PC-9 (cell line): ENCODE data around the gene VTN. TPM values are rescaled to one million over a fixed set of nuclear protein-coding genes. Genes with fewer than 3 reads are reported as not detected.

ENCODE experiments used
- BruUV-seq: library from RNA; stranded (reverse); fragments of 400-500 nt; replicated peaks from 2 replicates; lab custom pipeline; 2021; lab: Mats Ljungman, UMichigan
- CTCF ChIA-PET: fragments of 300-600 bp; sonication (Branson Sonifier 250); formaldehyde crosslinking; loops from one replicate; lab custom pipeline; 2022; ENCODE audit warnings: antibody characterized with exemption; lab: Charles Lee
- POLR2A ChIA-PET: fragments of 300-600 bp; sonication (Branson Sonifier 250); formaldehyde crosslinking; loops from one replicate; lab custom pipeline; 2022; ENCODE audit warnings: antibody characterized with exemption; ENCODE audit not compliant: unreplicated experiment; lab: Charles Lee
- DNase-seq, 2 experiments: peaks; one replicate each; pipeline versions ENCODE4 v3.0.0 to v3.0.0-alpha.2; 2015 to 2022; ENCODE audit warnings: mixed read lengths in 1 of 2
- H2AFZ ChIP-seq: fragments of 200-600 bp; sonication (generic); 2 replicates; pipeline ENCODE4 v1.8.1; 2017; ENCODE audit warnings: antibody characterized with exemption
- H3F3A ChIP-seq: fragments of 200-600 bp; sonication (generic); 2 replicates; pipeline ENCODE4 v1.8.1; 2017; ENCODE audit warnings: antibody characterized with exemption, mild to moderate bottlenecking, low read depth; ENCODE audit not compliant: insufficient read depth
- H3K27ac ChIP-seq: fragments of 200-600 bp; sonication (generic); 2 replicates; pipeline ENCODE4 v1.6.1; 2016; ENCODE audit warnings: mixed run types
- H3K27me3 ChIP-seq: fragments of 200-600 bp; sonication (generic); 2 replicates; pipeline ENCODE4 v1.6.1; 2016; ENCODE audit warnings: low read depth, mixed run types; ENCODE audit not compliant: insufficient read depth
- H3K36me3 ChIP-seq: fragments of 200-600 bp; sonication (generic); 2 replicates; pipeline ENCODE4 v1.6.1; 2016; ENCODE audit warnings: low read depth, mixed run types
- H3K4me1 ChIP-seq: fragments of 200-600 bp; sonication (generic); replicated peaks from 2 replicates; pipeline ENCODE4 v1.6.1; 2016; ENCODE audit warnings: mixed run types; ENCODE audit not compliant: insufficient read depth
- H3K4me2 ChIP-seq: fragments of 200-600 bp; sonication (generic); 2 replicates; pipeline ENCODE4 v1.6.1; 2017; ENCODE audit warnings: mixed run types
- H3K4me3 ChIP-seq: fragments of 200-600 bp; sonication (generic); 2 replicates; pipeline ENCODE4 v1.6.1; 2016; ENCODE audit warnings: mixed run types
- H3K79me2 ChIP-seq: fragments of 200-600 bp; sonication (generic); 2 replicates; pipeline ENCODE4 v1.6.1; 2017; ENCODE audit warnings: low read depth, mixed run types
- H3K9me2 ChIP-seq: fragments of 200-600 bp; sonication (generic); 2 replicates; pipeline ENCODE4 v1.8.1; 2017; ENCODE audit warnings: mild to moderate bottlenecking; ENCODE audit not compliant: insufficient read depth
- H3K9me3 ChIP-seq: fragments of 200-600 bp; sonication (generic); 2 replicates; pipeline ENCODE4 v1.8.1; 2016; ENCODE audit warnings: low read depth; ENCODE audit not compliant: insufficient read depth
- H4K20me1 ChIP-seq: fragments of 200-600 bp; sonication (generic); 2 replicates; pipeline ENCODE4 v1.8.1; 2017; ENCODE audit not compliant: insufficient read depth
- EZH2 ChIP-seq: fragments of 200-600 bp; sonication (generic); IDR thresholded peaks from 2 replicates; pipeline ENCODE4 v1.8.0; 2017; ENCODE audit warnings: antibody characterized with exemption, low read depth
- intact Hi-C: fragments of 100-400 bp; cut with micrococcal nuclease; formaldehyde crosslinking; loops from one replicate; pipeline ENCODE4 v1.10.0; 2022; ENCODE audit not compliant: unreplicated experiment
- total RNA-seq: library from RNA; stranded (reverse); gene quantifications from 2 replicates; pipeline ENCODE4 v1.2.3, GENCODE V29; 2021
- TF ChIP-seq, protein P1 (sequence below): fragments of 200-600 bp; sonication (generic); conservative IDR thresholded peaks from 2 replicates; pipeline ENCODE4 v1.6.1; 2017; ENCODE audit warnings: mixed run types, antibody characterized with exemption, mild to moderate bottlenecking, moderate library complexity

VTN gene
- total RNA-seq, 1 experiment from 2014 or later, result not detected

GRCh38 chr17:28407130-28407973 lies 37.2 kb upstream of the VTN start:
- Histone ChIP-seq H3K27me3 (no peaks in the 10 kb centered on the region), H3K9me2 (no peaks in the 10 kb centered on the region), H3F3A (peaks cover 6% of the 10 kb centered on the region; the same call in 1 of the 2 replicates), H2AFZ (no peak overlapping the region), H3K27ac (no peak overlapping the region), H3K79me2 (peaks cover 10% of the 10 kb centered on the region; the same call in 1 of the 2 replicates), H3K4me3 (no peak overlapping the region), H3K36me3 (0 out of 2 replicates have a peak, but pooled peaks cover 8% of the 10 kb centered on the region), H3K9me3 (no peaks in the 10 kb centered on the region), H3K4me1 (peaks cover 11% of the 10 kb centered on the region), H3K4me2 (no peak overlapping the region), H4K20me1 (no peaks in the 10 kb centered on the region)
- intact Hi-C loops, result loop anchor here (5.0 kb wide), 1 partner anchor 70 kb away; the partner anchor contains the start of genes IFT20 and TNFAIP1
- no TSS peak for BruUV-seq
- no peak for TF ChIP-seq EZH2
- TF ChIP-seq, protein P1, sequence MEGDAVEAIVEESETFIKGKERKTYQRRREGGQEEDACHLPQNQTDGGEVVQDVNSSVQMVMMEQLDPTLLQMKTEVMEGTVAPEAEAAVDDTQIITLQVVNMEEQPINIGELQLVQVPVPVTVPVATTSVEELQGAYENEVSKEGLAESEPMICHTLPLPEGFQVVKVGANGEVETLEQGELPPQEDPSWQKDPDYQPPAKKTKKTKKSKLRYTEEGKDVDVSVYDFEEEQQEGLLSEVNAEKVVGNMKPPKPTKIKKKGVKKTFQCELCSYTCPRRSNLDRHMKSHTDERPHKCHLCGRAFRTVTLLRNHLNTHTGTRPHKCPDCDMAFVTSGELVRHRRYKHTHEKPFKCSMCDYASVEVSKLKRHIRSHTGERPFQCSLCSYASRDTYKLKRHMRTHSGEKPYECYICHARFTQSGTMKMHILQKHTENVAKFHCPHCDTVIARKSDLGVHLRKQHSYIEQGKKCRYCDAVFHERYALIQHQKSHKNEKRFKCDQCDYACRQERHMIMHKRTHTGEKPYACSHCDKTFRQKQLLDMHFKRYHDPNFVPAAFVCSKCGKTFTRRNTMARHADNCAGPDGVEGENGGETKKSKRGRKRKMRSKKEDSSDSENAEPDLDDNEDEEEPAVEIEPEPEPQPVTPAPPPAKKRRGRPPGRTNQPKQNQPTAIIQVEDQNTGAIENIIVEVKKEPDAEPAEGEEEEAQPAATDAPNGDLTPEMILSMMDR, result no peak; the same call in 1 of the 2 replicates
- ChIA-PET POLR2A (no interaction called here), CTCF (interaction anchor here (1.1 kb wide), 1 partner anchor 9 kb away, joined by 3 read pairs; no protein-coding TSS in a partner anchor)
- peak in 1 of 2 experiments; percentile 19 for DNase-seq

DNA sequence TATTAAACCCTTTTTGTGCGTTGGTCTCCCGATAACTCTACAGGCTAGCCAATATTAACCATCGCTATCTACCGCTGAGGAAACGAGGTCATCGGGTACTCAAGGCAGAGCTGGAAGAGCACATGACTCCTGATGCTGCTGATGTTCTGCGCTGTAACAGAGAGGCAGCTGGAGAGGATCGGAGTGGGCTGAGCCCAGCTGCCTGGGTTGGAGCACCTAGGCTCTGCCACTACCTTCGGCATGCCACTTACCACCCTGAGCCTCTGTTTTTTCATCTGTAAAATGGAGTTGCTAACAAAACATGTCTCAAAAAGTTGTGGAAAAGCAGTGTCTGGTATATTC lies 36.3 kb upstream of the VTN start:
- intact Hi-C loops, result loop anchor here (5.0 kb wide), 1 partner anchor 69 kb away; the partner anchor contains the start of genes IFT20 and TNFAIP1
- no peak overlapping the region for H3K27ac ChIP-seq

More for the DNA sequence above, 36.3 kb upstream of the VTN start:
- H3K4me3 ChIP-seq, result peak overlapping the region; percentile 99
- TF ChIP-seq, protein P1, result no peak
- no peak for TF ChIP-seq EZH2
- ChIA-PET CTCF (interaction anchor here (1.1 kb wide), 1 partner anchor 10 kb away, joined by 3 read pairs; no protein-coding TSS in a partner anchor), POLR2A (no interaction called here)
- no peak for DNase-seq
- peak overlapping the region; percentile 95 for H3K4me2 ChIP-seq
- H3K27me3 ChIP-seq, result no peaks in the 10 kb centered on the region
- peaks cover 6% of the 10 kb centered on the region; the same call in 1 of the 2 replicates for H3F3A ChIP-seq
- H3K79me2 ChIP-seq, result peaks cover 10% of the 10 kb centered on the region; the same call in 1 of the 2 replicates
- H3K36me3 ChIP-seq, result 0 out of 2 replicates have a peak, but pooled peaks cover 12% of the 10 kb centered on the region
- no peaks in the 10 kb centered on the region for H3K9me2 ChIP-seq
- no peaks in the 10 kb centered on the region for H4K20me1 ChIP-seq
- H3K9me3 ChIP-seq, result no peaks in the 10 kb centered on the region
- H3K4me1 ChIP-seq, result peaks cover 11% of the 10 kb centered on the region
- H2AFZ ChIP-seq, result peak overlapping the region; percentile 95
- BruUV-seq, result TSS peak; percentile 62
